HG02943 (cell line): Measurements from ENCODE around the gene DST.

Experiments used
- ATAC-seq: cut with Tn5 transposase; IDR thresholded peaks from one replicate; pipeline ENCODE4 v1.9.1; 2021; ENCODE audit warnings: mild to moderate bottlenecking, low read depth, moderate library complexity; ENCODE audit not compliant: unreplicated experiment

The DST gene

DNA sequence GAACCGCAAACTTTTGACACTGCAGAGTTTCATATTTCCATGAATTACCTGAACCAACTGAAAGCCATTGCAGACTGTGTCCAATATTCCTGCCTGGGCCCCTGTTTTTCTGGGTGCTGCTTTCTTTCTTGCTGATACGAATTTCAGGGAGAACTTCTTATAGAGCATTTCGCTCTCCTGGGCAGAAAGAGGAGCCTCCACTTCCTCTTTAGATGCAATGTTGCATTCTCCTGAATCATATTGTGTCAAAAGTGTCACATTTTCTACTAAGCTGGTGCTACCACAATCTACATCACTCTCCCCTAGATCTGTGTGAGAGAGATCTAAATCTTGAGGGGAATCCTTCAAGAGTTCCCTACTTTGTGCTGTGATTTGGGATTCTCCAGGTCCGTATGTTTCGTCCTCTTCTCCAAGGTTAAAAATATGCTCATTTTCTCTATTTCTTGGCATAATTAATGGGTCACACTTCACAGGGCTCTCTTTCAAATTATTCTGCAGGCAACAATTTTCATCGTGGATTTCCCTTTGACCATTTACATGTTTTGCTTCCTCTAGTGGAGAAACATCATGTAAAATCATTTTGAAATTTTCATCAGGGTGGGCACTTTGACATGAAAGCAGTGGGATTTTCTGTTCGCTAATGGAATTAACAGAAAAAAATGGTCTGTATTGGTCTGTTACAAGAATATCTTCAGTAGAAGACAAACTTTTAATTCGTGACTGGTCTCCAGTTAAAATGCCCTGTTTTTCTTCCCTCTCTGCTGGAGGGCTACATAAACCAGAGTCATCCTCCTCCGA, 102.3 kb downstream of the DST start:
- ATAC-seq = no peak

- ATAC-seq = no peak
Measured at GRCh38 chr6:56539527-56540105, 103.1 kb downstream of the DST start.

DNA sequence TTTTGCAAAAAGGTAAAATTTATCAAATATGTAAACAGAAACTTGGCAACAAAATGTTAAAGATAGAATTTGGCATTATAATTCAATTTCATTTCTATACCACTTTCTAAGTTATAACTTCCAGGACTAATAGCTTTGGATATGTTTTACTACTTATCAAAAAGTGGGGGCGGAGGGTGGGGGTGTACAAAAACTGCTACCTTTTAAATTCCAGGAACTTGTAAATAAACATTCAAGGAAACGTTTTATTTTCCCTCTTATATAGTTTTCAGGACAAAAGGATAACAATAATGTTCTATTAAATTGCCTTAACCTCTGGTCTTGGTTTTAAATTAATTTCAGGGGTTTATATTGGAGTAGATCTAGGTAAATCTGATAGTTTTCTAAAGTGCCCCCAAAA, 103.8 kb downstream of the DST start:
- ATAC-seq = no peak

- ATAC-seq = no peak
Measured at GRCh38 chr6:56537223-56537770, 105.4 kb downstream of the DST start.

DNA sequence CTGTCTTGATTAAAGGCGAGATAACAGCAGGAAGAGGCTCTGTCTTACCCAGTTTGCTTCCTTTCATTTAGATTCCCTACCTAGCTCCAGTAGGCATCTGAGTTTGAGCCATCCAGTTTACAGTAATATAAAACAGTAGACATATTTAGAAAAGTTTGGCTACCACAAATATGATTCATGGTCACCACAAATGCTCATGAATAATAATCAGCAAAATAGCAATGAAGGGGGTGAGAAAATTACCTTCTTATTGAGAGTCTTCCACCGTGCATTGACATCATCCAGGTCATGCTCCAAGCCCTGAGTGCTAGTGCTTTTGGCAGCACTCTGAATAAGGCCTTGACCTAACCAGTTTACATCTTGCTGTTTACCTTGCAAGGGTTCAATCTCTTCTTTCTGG, 106.2 kb downstream of the DST start:
- ATAC-seq = no peak

DNA sequence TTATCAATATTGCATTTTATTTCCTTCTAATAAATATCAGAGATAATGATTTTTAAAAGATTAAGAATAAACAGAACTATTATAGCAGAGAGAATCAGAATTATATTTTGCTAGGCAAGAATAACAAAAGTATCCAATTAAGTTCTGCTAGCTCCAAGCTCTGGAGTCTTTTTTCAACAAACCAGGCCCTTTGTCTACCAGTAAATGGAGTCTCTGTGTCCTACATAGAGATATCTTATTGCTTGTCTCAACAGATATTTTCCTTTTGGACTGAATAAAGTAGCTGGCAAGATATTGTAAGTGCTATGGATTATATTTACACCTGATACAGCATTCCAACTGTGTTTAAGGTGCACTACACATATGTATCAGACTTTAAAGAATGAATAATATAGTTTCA, 107.1 kb downstream of the DST start:
- ATAC-seq = no peak

GRCh38 chr6:56534680-56535419, 107.8 kb downstream of the DST start:
- no peak for ATAC-seq

- no peak for ATAC-seq
Measured at GRCh38 chr6:56532766-56533551, 109.7 kb downstream of the DST start.

DNA sequence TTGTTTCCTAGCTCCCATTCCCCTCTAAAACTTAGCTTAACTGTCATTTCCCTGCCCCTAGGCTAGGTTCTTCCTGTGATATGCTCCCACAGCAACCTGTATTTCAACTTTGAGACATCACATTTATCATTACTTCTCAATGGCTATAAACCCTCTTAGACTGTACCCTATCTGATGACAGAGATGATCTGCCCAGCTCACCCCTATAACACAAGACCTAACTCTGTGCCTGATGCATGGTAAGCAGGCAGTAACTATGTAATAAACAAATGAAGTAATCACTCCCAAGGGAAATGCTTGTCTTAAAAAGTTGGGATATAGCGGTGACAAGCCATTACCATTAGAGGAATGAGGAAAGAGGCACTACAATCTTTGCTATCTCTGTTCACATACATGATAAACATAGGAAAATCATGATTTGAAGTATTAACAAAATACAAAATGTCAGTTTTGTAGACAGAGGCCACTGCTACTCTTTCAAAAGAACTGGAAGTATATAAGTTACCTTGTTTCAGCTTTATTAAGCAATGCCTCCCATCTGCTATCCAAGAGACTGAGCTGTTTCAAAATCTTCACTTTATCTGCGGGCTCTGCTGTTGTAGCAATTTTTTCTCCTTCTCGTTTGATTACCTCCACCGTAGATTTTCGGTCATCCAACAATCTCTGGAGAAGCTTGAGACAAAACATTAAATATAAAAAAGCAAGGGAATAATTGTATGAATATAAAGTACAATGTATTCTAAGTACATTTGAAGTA, 110.7 kb downstream of the DST start:
- ATAC-seq = no peak

GRCh38 chr6:56529594-56530191, 113.0 kb downstream of the DST start:
- ATAC-seq = no peak

DNA sequence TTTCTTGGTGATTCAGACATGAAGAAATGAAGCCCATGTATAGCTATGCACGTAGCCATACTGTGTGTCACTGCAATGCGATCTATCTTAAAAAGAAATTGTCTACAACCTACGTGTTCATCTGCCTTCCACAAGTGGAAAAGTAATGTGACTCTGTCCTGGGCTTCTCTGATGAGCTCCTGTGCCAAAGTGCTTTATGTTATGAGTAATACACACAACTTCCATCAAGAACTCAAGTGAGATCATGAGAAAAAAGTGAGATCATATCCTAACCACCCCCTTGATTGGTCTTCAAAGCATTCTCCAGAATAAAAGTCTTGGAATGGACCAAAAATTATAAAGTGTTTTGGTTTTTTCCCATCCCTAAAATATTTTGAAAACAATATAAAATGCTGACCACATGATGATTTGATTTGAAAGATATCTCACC, 114.3 kb downstream of the DST start:
- no peak for ATAC-seq

DNA sequence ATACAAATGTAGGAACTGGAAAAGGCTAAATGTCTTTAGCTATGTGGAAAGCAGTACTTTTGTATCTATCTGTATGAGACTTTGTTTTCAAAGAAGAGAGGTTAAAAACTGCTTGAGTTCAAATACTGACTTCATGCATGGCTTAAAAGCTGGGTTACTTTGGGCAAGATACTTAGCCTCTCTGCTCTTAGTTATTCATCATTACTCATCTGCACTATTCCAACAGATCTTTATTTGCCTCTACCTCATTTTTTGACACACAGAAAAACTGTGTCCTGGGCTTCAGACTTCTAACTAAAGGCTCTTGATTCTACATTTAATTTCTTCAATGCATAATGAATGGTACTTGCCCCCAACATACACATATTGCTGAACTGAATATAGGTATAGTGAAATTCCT, 114.8 kb downstream of the DST start:
- no peak for ATAC-seq

- ATAC-seq = no peak
Measured at GRCh38 chr6:56526860-56527544, 115.7 kb downstream of the DST start.

DNA sequence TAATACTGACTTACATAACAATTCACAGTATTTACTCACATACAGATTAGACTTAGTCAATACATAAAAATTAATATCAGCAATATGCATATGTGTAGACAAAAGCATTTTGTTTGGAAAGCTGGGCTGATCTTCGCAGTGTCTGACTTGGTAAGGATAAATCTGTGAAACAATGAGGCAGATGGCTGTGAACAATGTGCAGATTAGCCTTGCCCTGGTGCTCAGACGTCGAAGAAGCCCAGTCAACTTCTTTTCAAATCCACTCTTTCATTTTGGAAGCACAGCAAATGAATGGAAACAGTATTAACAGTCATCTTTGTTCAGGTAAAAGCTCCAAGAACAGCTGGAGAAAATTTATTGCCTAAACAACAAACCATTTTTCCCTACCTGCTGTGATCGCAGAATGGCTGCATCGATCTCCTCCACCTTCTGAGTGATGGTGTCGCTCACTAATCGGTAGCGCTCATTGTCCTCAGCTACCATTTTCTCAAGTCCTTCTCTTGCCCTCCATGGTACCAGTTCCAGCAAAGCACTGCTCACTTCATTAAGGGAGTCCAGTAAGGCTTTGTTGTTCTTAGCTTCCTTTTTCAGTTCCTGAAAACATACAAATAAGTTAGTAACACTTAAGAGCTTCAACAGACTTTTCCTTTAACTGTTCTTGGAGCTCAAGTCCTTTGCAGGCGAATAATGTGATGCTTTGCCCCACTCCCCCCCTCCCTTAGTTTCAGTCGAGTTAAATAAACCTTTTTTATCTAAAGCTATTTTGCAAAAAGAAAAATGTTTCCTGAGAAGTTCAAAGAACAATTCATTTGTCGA, 116.5 kb downstream of the DST start:
- no peak for ATAC-seq

DNA sequence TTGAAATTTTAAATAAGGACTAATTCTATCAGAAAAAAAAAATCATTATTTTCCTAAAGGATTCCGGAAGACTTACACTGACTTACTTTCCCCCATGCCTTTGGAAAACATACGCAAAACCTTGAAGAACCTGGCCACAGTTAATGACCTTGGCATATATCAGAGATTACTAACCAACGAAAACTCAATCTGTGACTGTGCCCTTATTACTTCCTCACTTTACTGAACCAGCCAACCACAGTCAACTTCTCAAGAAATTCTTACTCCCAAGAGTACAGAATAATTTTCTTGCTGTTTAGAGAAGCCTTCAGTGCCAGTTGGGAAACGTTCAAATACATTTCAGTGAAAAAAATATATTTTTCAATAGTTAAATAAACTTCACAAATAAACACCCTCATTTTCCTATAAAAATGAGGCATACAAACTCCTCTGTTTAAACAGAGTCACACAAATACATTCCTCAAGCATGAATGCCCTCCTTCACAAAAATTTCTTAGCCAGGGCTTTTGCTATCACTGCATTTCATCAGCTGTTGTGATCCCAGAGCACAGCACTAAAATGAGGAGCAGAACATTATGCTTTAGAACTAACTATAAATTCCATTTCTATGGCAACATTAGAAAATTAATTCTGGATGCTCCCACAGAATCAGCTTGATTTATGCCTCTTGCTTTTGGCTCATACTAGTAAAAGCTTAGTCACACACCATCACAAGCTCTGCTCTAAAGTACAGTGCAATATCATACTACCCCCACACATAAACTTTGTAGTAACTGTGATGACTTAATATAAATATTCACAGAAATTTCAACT, 117.6 kb downstream of the DST start:
- ATAC-seq = no peak

DNA sequence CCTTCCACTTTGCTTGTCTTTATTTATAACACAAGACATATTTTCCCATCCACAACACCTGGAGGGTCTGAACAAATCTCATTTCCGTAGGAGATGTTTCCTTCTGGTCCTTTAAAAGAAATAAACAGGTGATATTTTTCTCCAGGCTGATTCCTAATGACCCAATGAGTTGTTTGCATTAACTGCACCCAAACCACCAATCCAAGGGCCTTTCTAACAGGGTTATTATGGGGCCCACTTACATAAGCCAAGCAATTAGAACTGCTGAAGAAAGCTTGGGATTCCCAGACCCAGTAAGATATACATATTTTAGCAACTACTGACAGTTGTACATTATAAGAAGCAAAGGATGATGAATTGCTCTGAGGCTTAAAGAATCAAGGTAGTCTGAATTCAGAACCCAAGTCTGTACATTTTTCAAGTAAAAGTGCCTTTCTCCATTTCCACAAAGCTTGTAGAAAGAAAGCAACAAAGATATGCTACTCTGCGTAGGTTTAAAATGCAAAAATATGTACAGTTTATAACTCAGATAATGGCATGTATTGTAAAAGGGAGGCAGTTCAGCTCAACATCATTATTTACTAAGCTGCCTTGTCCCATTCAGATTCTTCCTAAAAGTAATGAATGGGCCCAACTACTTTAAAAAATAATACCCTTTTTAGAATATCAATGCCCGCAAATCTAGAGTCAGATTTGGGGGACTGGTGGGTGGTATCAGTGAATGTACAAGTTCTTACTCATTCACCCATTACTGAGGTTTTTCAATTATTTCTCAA, 120.0 kb downstream of the DST start:
- no peak for ATAC-seq
